Hepatocyte (in vitro differentiated cells): Measurements from ENCODE around the gene CHP1. TPM values are rescaled to one million over a fixed set of nuclear protein-coding genes. Genes with fewer than 3 reads are reported as not detected.

Experiments used
- DNase-seq: peaks from one replicate; pipeline ENCODE4 v3.0.0-alpha.2; 2016; ENCODE audit warnings: low spot score
- H2AFZ ChIP-seq: fragments of 200-600 bp; sonication (generic); 2 replicates; pipeline ENCODE4 v1.6.0; 2016; ENCODE audit warnings: antibody characterized with exemption, mild to moderate bottlenecking
- H3K27ac ChIP-seq: fragments of 200-600 bp; sonication (generic); 2 replicates; pipeline ENCODE4 v1.5.1; 2016; ENCODE audit warnings: mild to moderate bottlenecking
- H3K27me3 ChIP-seq: fragments of 200-600 bp; sonication (generic); 2 replicates; pipeline ENCODE4 v1.6.1; 2016
- H3K36me3 ChIP-seq: fragments of 200-600 bp; sonication (generic); replicated peaks from 2 replicates; pipeline ENCODE4 v1.5.1; 2016; ENCODE audit warnings: low read depth; ENCODE audit not compliant: insufficient read depth
- H3K4me1 ChIP-seq: fragments of 200-600 bp; sonication (generic); 2 replicates; pipeline ENCODE4 v1.5.1; 2016; ENCODE audit warnings: mild to moderate bottlenecking, moderate library complexity; ENCODE audit not compliant: insufficient read depth
- H3K4me2 ChIP-seq: fragments of 200-600 bp; sonication (generic); 2 replicates; pipeline ENCODE4 v1.6.0; 2016
- H3K4me3 ChIP-seq: fragments of 200-600 bp; sonication (generic); 2 replicates; pipeline ENCODE4 v1.5.1; 2016; ENCODE audit warnings: mild to moderate bottlenecking
- H3K79me2 ChIP-seq: fragments of 200-600 bp; sonication (generic); 2 replicates; pipeline ENCODE4 v1.6.0; 2017; ENCODE audit warnings: mild to moderate bottlenecking
- H3K9me2 ChIP-seq: fragments of 200-600 bp; sonication (generic); replicated peaks from 2 replicates; pipeline ENCODE4 v1.6.0; 2017; ENCODE audit warnings: mild to moderate bottlenecking; ENCODE audit not compliant: insufficient read depth
- H3K9me3 ChIP-seq: fragments of 200-600 bp; sonication (generic); 2 replicates; pipeline ENCODE4 v1.5.1; 2016; ENCODE audit warnings: low read depth, mild to moderate bottlenecking
- H4K20me1 ChIP-seq: fragments of 200-600 bp; sonication (generic); 2 replicates; pipeline ENCODE4 v1.6.0; 2016; ENCODE audit warnings: mild to moderate bottlenecking; ENCODE audit not compliant: insufficient read depth, poor library complexity, severe bottlenecking
- EZH2 ChIP-seq: fragments of 200-600 bp; sonication (generic); IDR thresholded peaks from 2 replicates; pipeline ENCODE4 v1.6.1; 2016; ENCODE audit warnings: antibody characterized with exemption, mild to moderate bottlenecking, borderline replicate concordance
- EZH2phosphoT487 ChIP-seq: fragments of 200-600 bp; sonication (generic); IDR thresholded peaks from one replicate; pipeline ENCODE4 v1.6.1; 2018; ENCODE audit warnings: antibody characterized with exemption, mild to moderate bottlenecking, low read depth, moderate library complexity; ENCODE audit not compliant: unreplicated experiment, severe bottlenecking
- WGBS: methylation state at CpG from one replicate; pipeline ENCODE4 v1.1.6; 2016; ENCODE audit warnings: low lambda C conversion rate; ENCODE audit errors: missing lambda C conversion rate; 5-methylcytosine and 5-hydroxymethylcytosine counted together
- polyA plus RNA-seq: library from polyadenylated mRNA; unstranded; fragments of >200 nt; fragmentation: Nextera tagmentation; extraction: Ambion mirVana; gene quantifications from 2 replicates; pipeline ENCODE4 v1.2.1, GENCODE V29; 2016
- total RNA-seq: library from RNA; depleted of rRNA; stranded (reverse); fragments of >200 nt; gene quantifications from 2 replicates; pipeline ENCODE4 v1.2.3, GENCODE V29; 2014
- TF ChIP-seq, protein P1 (sequence below): fragments of 200-600 bp; sonication (generic); IDR thresholded peaks from 2 replicates; pipeline ENCODE4 v1.5.1; 2016; ENCODE audit warnings: antibody characterized with exemption, mild to moderate bottlenecking; ENCODE audit not compliant: poor library complexity

CHP1 gene
- total and polyA plus RNA-seq, 2 experiments from 2014 or later = 39.0 to 163 TPM

DNA sequence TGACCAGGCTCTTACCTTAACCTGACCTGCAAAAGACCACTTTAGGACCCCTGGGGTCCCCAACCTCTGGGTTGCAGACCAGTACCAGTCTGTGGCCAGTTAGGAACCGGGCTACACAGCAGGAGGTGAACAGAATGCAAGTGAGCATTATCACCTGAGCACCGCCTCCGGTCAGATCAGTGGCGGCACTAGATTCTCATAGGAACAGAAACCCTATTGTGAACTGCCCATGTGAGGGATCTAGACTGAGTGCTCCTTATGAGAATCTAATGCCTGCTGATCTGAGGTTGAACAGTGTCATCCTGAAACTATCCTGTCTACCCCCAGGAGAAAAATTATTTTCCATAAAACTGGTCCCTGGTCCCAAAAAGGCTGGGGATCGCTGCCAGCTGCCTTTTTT, 20.3 kb downstream of the CHP1 start:
- 94% methylated on average over 5 of the region's 5 CpGs for WGBS
- H3K4me2 ChIP-seq = no peak overlapping the region
- H4K20me1 ChIP-seq = no peaks in the 10 kb centered on the region
- no peaks in the 10 kb centered on the region for H3K36me3 ChIP-seq
- DNase-seq = no peak
- H3K9me3 ChIP-seq = no peaks in the 10 kb centered on the region
- H3K9me2 ChIP-seq = no peaks in the 10 kb centered on the region
- TF ChIP-seq EZH2 = no peak
- TF ChIP-seq, protein P1, sequence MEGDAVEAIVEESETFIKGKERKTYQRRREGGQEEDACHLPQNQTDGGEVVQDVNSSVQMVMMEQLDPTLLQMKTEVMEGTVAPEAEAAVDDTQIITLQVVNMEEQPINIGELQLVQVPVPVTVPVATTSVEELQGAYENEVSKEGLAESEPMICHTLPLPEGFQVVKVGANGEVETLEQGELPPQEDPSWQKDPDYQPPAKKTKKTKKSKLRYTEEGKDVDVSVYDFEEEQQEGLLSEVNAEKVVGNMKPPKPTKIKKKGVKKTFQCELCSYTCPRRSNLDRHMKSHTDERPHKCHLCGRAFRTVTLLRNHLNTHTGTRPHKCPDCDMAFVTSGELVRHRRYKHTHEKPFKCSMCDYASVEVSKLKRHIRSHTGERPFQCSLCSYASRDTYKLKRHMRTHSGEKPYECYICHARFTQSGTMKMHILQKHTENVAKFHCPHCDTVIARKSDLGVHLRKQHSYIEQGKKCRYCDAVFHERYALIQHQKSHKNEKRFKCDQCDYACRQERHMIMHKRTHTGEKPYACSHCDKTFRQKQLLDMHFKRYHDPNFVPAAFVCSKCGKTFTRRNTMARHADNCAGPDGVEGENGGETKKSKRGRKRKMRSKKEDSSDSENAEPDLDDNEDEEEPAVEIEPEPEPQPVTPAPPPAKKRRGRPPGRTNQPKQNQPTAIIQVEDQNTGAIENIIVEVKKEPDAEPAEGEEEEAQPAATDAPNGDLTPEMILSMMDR = no peak
- no peak for TF ChIP-seq EZH2phosphoT487
- no peaks in the 10 kb centered on the region for H3K27me3 ChIP-seq
- peaks cover 4% of the 10 kb centered on the region for H3K4me1 ChIP-seq
- H3K27ac ChIP-seq = no peak overlapping the region
- H3K4me3 ChIP-seq = no peak overlapping the region
- H2AFZ ChIP-seq = no peak overlapping the region
- H3K79me2 ChIP-seq = peaks cover 18% of the 10 kb centered on the region

- Histone ChIP-seq H3K27me3 (no peaks in the 10 kb centered on the region), H3K9me3 (no peaks in the 10 kb centered on the region), H3K79me2 (peaks cover 12% of the 10 kb centered on the region), H3K4me2 (no peak overlapping the region), H3K4me3 (no peak overlapping the region), H2AFZ (no peak overlapping the region), H3K9me2 (no peaks in the 10 kb centered on the region), H4K20me1 (no peaks in the 10 kb centered on the region), H3K4me1 (peaks cover 14% of the 10 kb centered on the region), H3K36me3 (no peaks in the 10 kb centered on the region), H3K27ac (no peak overlapping the region)
- TF ChIP-seq, protein P1 = no peak
- TF ChIP-seq EZH2 = no peak
- no peak for TF ChIP-seq EZH2phosphoT487
- 91% methylated on average over 4 of the region's 4 CpGs for WGBS
- DNase-seq = no peak
Measured at GRCh38 chr15:41254560-41254959, 23.5 kb downstream of the CHP1 start.

- Histone ChIP-seq H3K79me2 (peaks cover 11% of the 10 kb centered on the region), H3K4me2 (peak overlapping the region; percentile 53), H3K27ac (peak overlapping the region; percentile 33), H3K36me3 (no peaks in the 10 kb centered on the region), H3K4me3 (no peak overlapping the region), H3K27me3 (no peaks in the 10 kb centered on the region), H2AFZ (no peak overlapping the region), H3K9me3 (no peaks in the 10 kb centered on the region), H4K20me1 (no peaks in the 10 kb centered on the region), H3K4me1 (peaks cover 25% of the 10 kb centered on the region), H3K9me2 (no peaks in the 10 kb centered on the region)
- TF ChIP-seq EZH2 = no peak
- TF ChIP-seq, protein P1 = no peak
- TF ChIP-seq EZH2phosphoT487 = no peak
- WGBS = 92% methylated on average over 3 of the region's 3 CpGs
- DNase-seq = no peak
Measured at GRCh38 chr15:41256103-41256502, 25.0 kb downstream of the CHP1 start.

GRCh38 chr15:41256577-41257038, 25.5 kb downstream of the CHP1 start:
- no peak overlapping the region for H3K4me3 ChIP-seq
- no peaks in the 10 kb centered on the region for H3K27me3 ChIP-seq
- peak overlapping the region; percentile 33 for H3K27ac ChIP-seq
- peak; percentile 33 for DNase-seq
- no peaks in the 10 kb centered on the region for H3K36me3 ChIP-seq
- no peaks in the 10 kb centered on the region for H3K9me3 ChIP-seq
- H4K20me1 ChIP-seq = no peaks in the 10 kb centered on the region
- TF ChIP-seq, protein P1 = no peak
- TF ChIP-seq EZH2 (no peak), EZH2phosphoT487 (no peak)
- 58% methylated on average over 5 of the region's 5 CpGs for WGBS
- H3K4me2 ChIP-seq = peak overlapping the region; percentile 53
- H3K79me2 ChIP-seq = peaks cover 7% of the 10 kb centered on the region
- H2AFZ ChIP-seq = no peak overlapping the region
- no peaks in the 10 kb centered on the region for H3K9me2 ChIP-seq
- peaks cover 25% of the 10 kb centered on the region for H3K4me1 ChIP-seq
